ENCODE results near the gene IFNGR2. TPM values are rescaled to one million over a fixed set of nuclear protein-coding genes. Genes with fewer than 3 reads are reported as not detected.

The IFNGR2 gene
- total and polyA plus RNA-seq, 2 of the 13 experiments (the other 11 are each of a cell fraction or from before 2014, with no cell fraction given) = 61.3 to 117 TPM

DNA sequence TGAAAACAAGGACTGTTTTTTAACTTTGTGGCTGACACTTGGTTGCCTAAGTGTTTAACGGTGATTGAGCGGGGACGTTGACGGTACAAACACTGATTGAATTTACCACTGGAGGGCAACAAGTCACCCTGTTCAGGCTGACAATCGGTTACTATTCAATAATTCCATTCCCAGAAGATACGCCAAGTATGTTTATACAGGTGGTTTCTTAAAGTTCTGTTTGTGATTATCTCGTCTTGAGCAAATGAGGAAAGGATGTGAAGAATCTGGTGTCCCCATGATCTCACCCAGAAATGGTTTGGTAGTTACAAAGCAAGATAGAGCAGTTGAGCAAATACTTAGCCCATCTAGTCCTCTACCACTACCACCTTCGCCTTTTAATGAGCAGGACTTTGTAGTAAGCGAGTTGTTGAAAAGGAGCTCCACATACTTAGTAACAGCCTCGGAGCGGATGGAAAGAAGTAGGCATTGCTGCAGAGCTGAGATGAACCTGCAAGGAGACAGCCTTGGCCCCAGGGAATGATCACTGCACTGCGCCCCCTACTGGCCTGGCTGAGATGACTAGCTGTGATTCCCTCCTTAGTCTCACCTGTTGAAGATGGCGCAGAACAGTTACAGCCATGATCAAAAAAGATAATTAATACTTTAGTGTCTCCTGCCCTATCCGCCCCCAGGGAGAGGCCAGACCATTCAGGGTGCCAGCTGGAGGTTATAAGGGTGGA lies 42.2 kb upstream of the IFNGR2 start (continued):
- TF ChIP-seq, protein P1, sequence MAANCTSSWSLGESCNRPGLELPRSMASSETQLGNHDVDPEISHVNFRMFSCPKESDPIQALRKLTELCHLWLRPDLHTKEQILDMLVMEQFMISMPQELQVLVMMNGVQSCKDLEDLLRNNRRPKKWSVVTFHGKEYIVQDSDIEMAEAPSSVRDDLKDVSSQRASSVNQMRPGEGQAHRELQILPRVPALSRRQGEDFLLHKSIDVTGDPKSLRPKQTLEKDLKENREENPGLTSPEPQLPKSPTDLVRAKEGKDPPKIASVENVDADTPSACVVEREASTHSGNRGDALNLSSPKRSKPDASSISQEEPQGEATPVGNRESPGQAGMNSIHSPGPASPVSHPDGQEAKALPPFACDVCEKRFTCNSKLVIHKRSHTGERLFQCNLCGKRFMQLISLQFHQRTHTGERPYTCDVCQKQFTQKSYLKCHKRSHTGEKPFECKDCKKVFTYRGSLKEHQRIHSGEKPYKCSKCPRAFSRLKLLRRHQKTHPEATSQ (CRISPR knock-in tag; IDR thresholded peaks at IDR 0.05; ENCODE audit: borderline replicate concordance) = peak; percentile 14; the same call in 1 of the 2 replicates
- no peak for TF ChIP-seq ZMYM3 (CRISPR knock-in tag; IDR thresholded peaks at IDR 0.05)
- TF ChIP-seq CENPX (CRISPR knock-in tag; IDR thresholded peaks at IDR 0.05) = no peak
- no peak for TF ChIP-seq ZNF431 (CRISPR knock-in tag; IDR thresholded peaks at IDR 0.05; ENCODE audit: borderline replicate concordance, low read depth)
- TF ChIP-seq YEATS2 (CRISPR knock-in tag; IDR thresholded peaks at IDR 0.05; ENCODE audit: borderline replicate concordance) = no peak
- TF ChIP-seq ZNF790 (CRISPR knock-in tag; IDR thresholded peaks at IDR 0.05; ENCODE audit: borderline replicate concordance) = no peak
- TF ChIP-seq FOXA1 (IDR thresholded peaks at IDR 0.05) = no peak
- no peak for TF ChIP-seq FOXA1 (CRISPR knock-in tag; IDR thresholded peaks at IDR 0.05)
- no peak for TF ChIP-seq RBM22 (optimal IDR thresholded peaks at IDR 0.05; ENCODE audit: low read length)
- no peak for TF ChIP-seq CHCHD3 (CRISPR knock-in tag; IDR thresholded peaks at IDR 0.05)
- TF ChIP-seq, protein P2, sequence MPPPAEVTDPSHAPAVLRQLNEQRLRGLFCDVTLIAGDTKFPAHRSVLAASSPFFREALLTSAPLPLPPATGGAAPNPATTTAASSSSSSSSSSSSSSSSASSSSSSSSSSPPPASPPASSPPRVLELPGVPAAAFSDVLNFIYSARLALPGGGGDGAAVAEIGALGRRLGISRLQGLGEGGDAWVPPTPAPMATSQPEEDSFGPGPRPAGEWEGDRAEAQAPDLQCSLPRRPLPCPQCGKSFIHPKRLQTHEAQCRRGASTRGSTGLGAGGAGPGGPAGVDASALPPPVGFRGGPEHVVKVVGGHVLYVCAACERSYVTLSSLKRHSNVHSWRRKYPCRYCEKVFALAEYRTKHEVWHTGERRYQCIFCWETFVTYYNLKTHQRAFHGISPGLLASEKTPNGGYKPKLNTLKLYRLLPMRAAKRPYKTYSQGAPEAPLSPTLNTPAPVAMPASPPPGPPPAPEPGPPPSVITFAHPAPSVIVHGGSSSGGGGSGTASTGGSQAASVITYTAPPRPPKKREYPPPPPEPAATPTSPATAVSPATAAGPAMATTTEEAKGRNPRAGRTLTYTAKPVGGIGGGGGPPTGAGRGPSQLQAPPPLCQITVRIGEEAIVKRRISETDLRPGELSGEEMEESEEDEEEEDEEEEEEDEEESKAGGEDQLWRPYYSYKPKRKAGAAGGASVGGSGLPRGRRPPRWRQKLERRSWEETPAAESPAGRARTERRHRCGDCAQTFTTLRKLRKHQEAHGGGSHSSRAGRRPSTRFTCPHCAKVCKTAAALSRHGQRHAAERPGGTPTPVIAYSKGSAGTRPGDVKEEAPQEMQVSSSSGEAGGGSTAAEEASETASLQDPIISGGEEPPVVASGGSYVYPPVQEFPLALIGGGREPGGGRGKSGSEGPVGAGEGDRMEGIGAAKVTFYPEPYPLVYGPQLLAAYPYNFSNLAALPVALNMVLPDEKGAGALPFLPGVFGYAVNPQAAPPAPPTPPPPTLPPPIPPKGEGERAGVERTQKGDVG (CRISPR knock-in tag; IDR thresholded peaks at IDR 0.05; ENCODE audit: borderline replicate concordance) = 0 out of 2 replicates have a peak, but pooled peaks have one; percentile 38
- 0 out of 2 replicates have a peak, but pooled peaks have one; percentile 39 for TF ChIP-seq TP53 (CRISPR knock-in tag; conservative IDR thresholded peaks at IDR 0.05)
- TF ChIP-seq GTF3A (CRISPR knock-in tag; conservative IDR thresholded peaks at IDR 0.05) = no peak
- no peak for TF ChIP-seq SCMH1 (CRISPR knock-in tag; IDR thresholded peaks at IDR 0.05; ENCODE audit: borderline replicate concordance)
- TF ChIP-seq ZNF263 (CRISPR knock-in tag; IDR thresholded peaks at IDR 0.05) = no peak
- TF ChIP-seq, protein P3, sequence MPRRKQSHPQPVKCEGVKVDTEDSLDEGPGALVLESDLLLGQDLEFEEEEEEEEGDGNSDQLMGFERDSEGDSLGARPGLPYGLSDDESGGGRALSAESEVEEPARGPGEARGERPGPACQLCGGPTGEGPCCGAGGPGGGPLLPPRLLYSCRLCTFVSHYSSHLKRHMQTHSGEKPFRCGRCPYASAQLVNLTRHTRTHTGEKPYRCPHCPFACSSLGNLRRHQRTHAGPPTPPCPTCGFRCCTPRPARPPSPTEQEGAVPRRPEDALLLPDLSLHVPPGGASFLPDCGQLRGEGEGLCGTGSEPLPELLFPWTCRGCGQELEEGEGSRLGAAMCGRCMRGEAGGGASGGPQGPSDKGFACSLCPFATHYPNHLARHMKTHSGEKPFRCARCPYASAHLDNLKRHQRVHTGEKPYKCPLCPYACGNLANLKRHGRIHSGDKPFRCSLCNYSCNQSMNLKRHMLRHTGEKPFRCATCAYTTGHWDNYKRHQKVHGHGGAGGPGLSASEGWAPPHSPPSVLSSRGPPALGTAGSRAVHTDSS (CRISPR knock-in tag; conservative IDR thresholded peaks at IDR 0.05) = no peak
- 0 out of 3 replicates have a peak, but pooled peaks have one; percentile 29 for TF ChIP-seq MXI1 (IDR thresholded peaks at IDR 0.05; ENCODE audit: borderline replicate concordance, low read depth, low read length)
- no peak for TF ChIP-seq KMT2B (CRISPR knock-in tag; IDR thresholded peaks at IDR 0.05)
- TF ChIP-seq, protein P4, sequence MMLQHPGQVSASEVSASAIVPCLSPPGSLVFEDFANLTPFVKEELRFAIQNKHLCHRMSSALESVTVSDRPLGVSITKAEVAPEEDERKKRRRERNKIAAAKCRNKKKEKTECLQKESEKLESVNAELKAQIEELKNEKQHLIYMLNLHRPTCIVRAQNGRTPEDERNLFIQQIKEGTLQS (CRISPR knock-in tag; IDR thresholded peaks at IDR 0.05) = no peak

All from HepG2 (cell line).